ENCODE measurements around the gene KLF11. TPM values are rescaled to one million over a fixed set of nuclear protein-coding genes. Genes with fewer than 3 reads are reported as not detected.

KLF11 gene
- polyA plus RNA-seq, 1 experiment = 4.9 TPM

GRCh38 chr2:10076511-10076910 is 33.2 kb downstream of the KLF11 start:
- TF ChIP-seq CTCF (IDR thresholded peaks at IDR 0.05; ENCODE audit: low read depth, low read length) = no peak
- DNase-seq (ENCODE audit: low read depth, low spot score) = no peak
- ChIA-PET CTCF (interaction anchor here (0.7 to 2.5 kb wide), 5 partner anchors 10 to 359 kb away, joined by 3 to 9 read pairs (median 4); no protein-coding TSS in a partner anchor), POLR2A (no interaction called here)
- H3K9me3 ChIP-seq (ENCODE audit: control insufficient read depth, insufficient read depth, low read length) = no peaks in the 10 kb centered on the region
- no peak overlapping the region for H3K4me3 ChIP-seq (ENCODE audit: low read depth, low read length)
- no peak overlapping the region for H3K27ac ChIP-seq (ENCODE audit: low read depth, low read length)
- peaks cover 64% of the 10 kb centered on the region for H3K27me3 ChIP-seq (ENCODE audit: control insufficient read depth, insufficient read depth, low read length)

- H3K27me3 ChIP-seq (ENCODE audit: control insufficient read depth, insufficient read depth, low read length) = peaks cover 66% of the 10 kb centered on the region
- no peak for TF ChIP-seq CTCF (IDR thresholded peaks at IDR 0.05; ENCODE audit: low read depth, low read length)
- H3K9me3 ChIP-seq (ENCODE audit: control insufficient read depth, insufficient read depth, low read length) = no peaks in the 10 kb centered on the region
- no peak for DNase-seq (ENCODE audit: low read depth, low spot score)
- H3K27ac ChIP-seq (ENCODE audit: low read depth, low read length) = no peak overlapping the region
- no peak overlapping the region for H3K4me3 ChIP-seq (ENCODE audit: low read depth, low read length)
- ChIA-PET CTCF (interaction anchor here (0.7 to 3.1 kb wide), 7 partner anchors 10 to 358 kb away, joined by 3 to 22 read pairs (median 4); no protein-coding TSS in a partner anchor), POLR2A (no interaction called here)
Measured at GRCh38 chr2:10076988-10077527, 33.7 kb downstream of the KLF11 start.

- CTCF ChIA-PET = interaction anchor here (0.5 to 3.1 kb wide), 4 partner anchors 11 to 355 kb away, joined by 3 to 22 read pairs (median 4); no protein-coding TSS in a partner anchor
Measured at GRCh38 chr2:10078001-10078400, 34.7 kb downstream of the KLF11 start.

GRCh38 chr2:10078704-10079265 is 35.4 kb downstream of the KLF11 start:
- Histone ChIP-seq H3K9me3 (ENCODE audit: control insufficient read depth, insufficient read depth, low read length) (no peaks in the 10 kb centered on the region), H3K27me3 (ENCODE audit: control insufficient read depth, insufficient read depth, low read length) (peaks cover 70% of the 10 kb centered on the region), H3K4me3 (ENCODE audit: low read depth, low read length) (peak overlapping the region; percentile 39), H3K27ac (ENCODE audit: low read depth, low read length) (no peak overlapping the region)
- no peak for TF ChIP-seq CTCF (IDR thresholded peaks at IDR 0.05; ENCODE audit: low read depth, low read length)
- ChIA-PET POLR2A (interaction anchor here (1.2 kb wide), 1 partner anchor 18 kb away, joined by 4 read pairs; no protein-coding TSS in a partner anchor), CTCF (interaction anchor here (0.5 to 3.1 kb wide), 5 partner anchors 18 to 356 kb away, joined by 3 to 22 read pairs (median 4); no protein-coding TSS in a partner anchor)
- DNase-seq (ENCODE audit: low read depth, low spot score) = no peak

More at GRCh38 chr2:10078001-10078400, 34.7 kb downstream of the KLF11 start:
- Histone ChIP-seq H3K27ac (ENCODE audit: low read depth, low read length) (no peak overlapping the region), H3K27me3 (ENCODE audit: control insufficient read depth, insufficient read depth, low read length) (peaks cover 73% of the 10 kb centered on the region), H3K4me3 (ENCODE audit: low read depth, low read length) (no peak overlapping the region), H3K9me3 (ENCODE audit: control insufficient read depth, insufficient read depth, low read length) (no peaks in the 10 kb centered on the region)
- no peak for TF ChIP-seq CTCF (IDR thresholded peaks at IDR 0.05; ENCODE audit: low read depth, low read length)
- POLR2A ChIA-PET = no interaction called here
- DNase-seq (ENCODE audit: low read depth, low spot score) = no peak

- DNase-seq (ENCODE audit: low read depth, low spot score) = no peak
Measured at GRCh38 chr2:10079266-10079869, 36.0 kb downstream of the KLF11 start.

More at GRCh38 chr2:10079266-10079869, 36.0 kb downstream of the KLF11 start:
- H3K4me3 ChIP-seq (ENCODE audit: low read depth, low read length) = peak overlapping the region; percentile 39
- H3K9me3 ChIP-seq (ENCODE audit: control insufficient read depth, insufficient read depth, low read length) = no peaks in the 10 kb centered on the region
- H3K27me3 ChIP-seq (ENCODE audit: control insufficient read depth, insufficient read depth, low read length) = peaks cover 66% of the 10 kb centered on the region
- ChIA-PET POLR2A (interaction anchor here (1.2 kb wide), 1 partner anchor 18 kb away, joined by 4 read pairs; no protein-coding TSS in a partner anchor), CTCF (interaction anchor here (0.6 to 3.1 kb wide), 5 partner anchors 14 to 356 kb away, joined by 3 to 22 read pairs (median 4); no protein-coding TSS in a partner anchor)
- no peak overlapping the region for H3K27ac ChIP-seq (ENCODE audit: low read depth, low read length)
- no peak for TF ChIP-seq CTCF (IDR thresholded peaks at IDR 0.05; ENCODE audit: low read depth, low read length)

Data from AG04450 (cell line).